ENCODE data around the gene ANXA1.

ANXA1 gene

DNA sequence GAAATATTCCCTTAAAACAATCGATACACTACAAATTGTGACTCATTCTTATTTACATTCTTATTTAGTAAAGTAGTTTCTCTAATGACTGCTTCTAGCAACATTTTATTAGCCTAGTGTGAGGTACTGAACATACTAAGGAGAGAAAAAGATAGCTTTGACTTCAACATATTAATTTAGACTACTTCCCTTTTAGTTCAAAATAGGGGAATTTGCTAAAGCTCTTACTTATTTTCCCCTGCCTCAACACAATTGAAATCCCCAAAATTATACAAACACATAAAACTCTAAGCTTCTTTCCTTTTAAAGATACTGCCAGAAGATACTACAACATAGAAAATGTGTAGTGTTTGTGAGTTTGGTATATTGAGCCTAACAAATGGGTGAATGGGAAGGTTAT, 55.2 kb downstream of the ANXA1 start:
- H3K4me3 ChIP-seq (ENCODE audit: low read depth, low read length), result no peak overlapping the region
- no peak overlapping the region for H3K27ac ChIP-seq (ENCODE audit: low read depth, low read length)
- H3K79me2 ChIP-seq (ENCODE audit: control insufficient read depth, insufficient read depth, low read length, unreplicated experiment), result no peaks in the 10 kb centered on the region
- no peaks in the 10 kb centered on the region for H3K36me3 ChIP-seq (ENCODE audit: insufficient read depth, low read length)
- H3K4me1 ChIP-seq (ENCODE audit: control insufficient read depth, insufficient read depth, low read length, unreplicated experiment), result no peaks in the 10 kb centered on the region
- H3K27me3 ChIP-seq (ENCODE audit: insufficient read depth, low read length), result no peaks in the 10 kb centered on the region
- H2AFZ ChIP-seq (ENCODE audit: low read length, unreplicated experiment), result no peak overlapping the region

DNA sequence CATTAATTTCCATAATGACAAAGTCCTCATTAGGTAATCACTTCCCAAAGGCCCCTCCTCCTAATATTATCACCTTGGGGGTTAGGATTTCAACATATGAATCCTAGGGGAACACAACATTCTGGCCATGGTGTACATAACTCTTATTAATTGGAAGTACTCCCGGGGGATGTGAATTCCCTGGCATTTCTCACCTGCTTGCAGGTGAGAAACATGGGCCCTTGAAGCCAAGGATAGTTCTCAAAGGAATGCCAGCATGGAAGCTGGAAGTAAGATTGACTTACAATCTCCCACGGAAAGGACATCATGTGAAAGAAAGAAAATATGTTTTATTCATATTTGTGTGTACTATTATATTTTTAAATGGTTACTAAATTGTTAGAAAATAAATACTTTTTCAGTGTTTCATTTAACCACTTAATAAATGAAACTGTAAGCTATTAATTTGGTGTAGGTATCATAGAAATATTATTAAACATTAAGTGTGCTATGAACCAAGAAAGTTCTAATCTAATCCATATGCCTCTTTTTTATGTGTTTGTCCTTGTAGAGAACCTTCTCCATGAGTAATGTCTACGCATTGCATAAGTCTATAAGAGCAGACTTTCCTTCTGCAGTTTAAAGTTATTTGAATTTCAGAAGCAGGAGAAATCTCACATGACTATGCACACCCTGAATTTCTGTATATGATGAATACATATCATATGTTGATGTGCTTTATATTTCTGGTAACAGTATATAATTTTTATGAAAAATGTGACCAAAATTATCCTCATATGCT, 59.4 kb downstream of the ANXA1 start:
- H3K79me2 ChIP-seq (ENCODE audit: control insufficient read depth, insufficient read depth, low read length, unreplicated experiment), result no peaks in the 10 kb centered on the region
- no peaks in the 10 kb centered on the region for H3K4me1 ChIP-seq (ENCODE audit: control insufficient read depth, insufficient read depth, low read length, unreplicated experiment)
- no peaks in the 10 kb centered on the region for H3K27me3 ChIP-seq (ENCODE audit: insufficient read depth, low read length)
- H3K4me3 ChIP-seq (ENCODE audit: low read depth, low read length), result no peak overlapping the region
- H3K36me3 ChIP-seq (ENCODE audit: insufficient read depth, low read length), result no peaks in the 10 kb centered on the region
- no peak overlapping the region for H3K27ac ChIP-seq (ENCODE audit: low read depth, low read length)
- no peak overlapping the region for H2AFZ ChIP-seq (ENCODE audit: low read length, unreplicated experiment)

DNA sequence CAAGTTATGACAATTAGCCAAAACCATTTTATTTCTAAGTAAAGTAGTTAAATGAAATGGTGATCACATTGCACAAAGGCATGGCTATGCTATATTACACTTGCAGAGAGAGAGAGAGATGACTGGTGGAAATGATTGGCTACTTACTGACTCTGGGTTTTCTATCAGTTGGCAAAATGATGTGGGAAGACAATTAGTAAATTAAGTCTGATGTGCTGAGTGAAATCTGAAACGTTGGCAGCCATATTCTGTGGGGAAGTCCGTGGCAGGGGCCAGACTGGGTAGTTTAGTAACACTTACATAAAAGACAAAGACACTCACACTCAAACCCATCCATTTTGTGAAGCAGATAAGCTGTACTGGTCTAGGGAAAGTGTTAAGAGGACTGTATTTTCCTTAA, 61.6 kb downstream of the ANXA1 start:
- Histone ChIP-seq H3K27ac (ENCODE audit: low read depth, low read length) (no peak overlapping the region), H3K4me3 (ENCODE audit: low read depth, low read length) (no peak overlapping the region), H3K27me3 (ENCODE audit: insufficient read depth, low read length) (no peaks in the 10 kb centered on the region), H2AFZ (ENCODE audit: low read length, unreplicated experiment) (no peak overlapping the region), H3K36me3 (ENCODE audit: insufficient read depth, low read length) (no peaks in the 10 kb centered on the region), H3K4me1 (ENCODE audit: control insufficient read depth, insufficient read depth, low read length, unreplicated experiment) (no peaks in the 10 kb centered on the region), H3K79me2 (ENCODE audit: control insufficient read depth, insufficient read depth, low read length, unreplicated experiment) (no peaks in the 10 kb centered on the region)

DNA sequence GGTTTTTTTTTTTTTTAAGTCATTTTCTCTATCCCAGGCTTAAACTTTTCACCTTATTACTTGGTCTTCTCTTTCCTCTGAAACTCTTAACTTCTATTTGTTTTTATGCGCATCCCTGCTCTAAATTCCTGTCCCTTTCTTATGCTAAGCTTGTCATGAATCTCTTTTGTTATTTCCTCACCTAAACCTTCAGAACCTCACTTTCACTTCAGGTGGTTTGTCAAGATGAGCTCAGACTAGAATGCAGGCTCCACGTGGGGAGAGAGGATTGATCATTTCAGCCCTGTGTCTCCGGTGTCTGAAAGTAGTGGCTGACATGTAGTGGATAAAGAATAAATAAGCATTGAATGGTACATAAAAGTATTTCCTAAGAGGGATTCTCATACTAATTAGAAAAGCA, 63.6 kb downstream of the ANXA1 start:
- no peaks in the 10 kb centered on the region for H3K27me3 ChIP-seq (ENCODE audit: insufficient read depth, low read length)
- H3K4me1 ChIP-seq (ENCODE audit: control insufficient read depth, insufficient read depth, low read length, unreplicated experiment), result peaks cover 9% of the 10 kb centered on the region
- H3K36me3 ChIP-seq (ENCODE audit: insufficient read depth, low read length), result no peaks in the 10 kb centered on the region
- H3K79me2 ChIP-seq (ENCODE audit: control insufficient read depth, insufficient read depth, low read length, unreplicated experiment), result no peaks in the 10 kb centered on the region
- H3K4me3 ChIP-seq (ENCODE audit: low read depth, low read length), result no peak overlapping the region
- H2AFZ ChIP-seq (ENCODE audit: low read length, unreplicated experiment), result peak overlapping the region; percentile 15
- no peak overlapping the region for H3K27ac ChIP-seq (ENCODE audit: low read depth, low read length)

DNA sequence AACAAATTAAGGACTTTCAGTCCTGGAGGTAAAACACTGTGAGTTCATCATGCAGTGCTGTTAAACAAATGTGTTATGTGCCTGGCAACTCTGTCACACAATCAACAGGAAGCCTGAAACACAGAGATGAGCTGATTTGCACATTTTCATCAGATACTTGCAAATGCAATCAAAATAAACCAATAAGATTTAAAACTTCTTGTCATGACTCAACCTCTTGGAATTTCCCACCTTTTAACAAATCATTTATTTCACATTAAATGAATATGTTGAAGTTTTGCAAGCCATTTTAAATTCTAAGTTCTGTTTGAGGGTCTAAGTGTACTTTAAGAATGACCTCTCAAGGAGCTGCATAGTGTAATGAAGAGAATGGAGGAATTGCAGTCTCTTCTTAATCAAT, 64.4 kb downstream of the ANXA1 start:
- no peaks in the 10 kb centered on the region for H3K79me2 ChIP-seq (ENCODE audit: control insufficient read depth, insufficient read depth, low read length, unreplicated experiment)
- H3K27ac ChIP-seq (ENCODE audit: low read depth, low read length), result no peak overlapping the region
- no peak overlapping the region for H2AFZ ChIP-seq (ENCODE audit: low read length, unreplicated experiment)
- H3K27me3 ChIP-seq (ENCODE audit: insufficient read depth, low read length), result no peaks in the 10 kb centered on the region
- no peak overlapping the region for H3K4me3 ChIP-seq (ENCODE audit: low read depth, low read length)
- no peaks in the 10 kb centered on the region for H3K36me3 ChIP-seq (ENCODE audit: insufficient read depth, low read length)
- peaks cover 17% of the 10 kb centered on the region for H3K4me1 ChIP-seq (ENCODE audit: control insufficient read depth, insufficient read depth, low read length, unreplicated experiment)

Measured in ACC112 (cell line).